NCI-H1105 (cell line): ENCODE measurements around the gene C1orf50.
"Not testable (repeated sequence)": the region's sequence is repeated elsewhere in the genome, so short reads cannot be mapped to it uniquely, and the experiment has no call there.

ENCODE experiments used
- DNase-seq: peaks from one replicate; lab custom pipeline; 2025; lab: John Stamatoyannopoulos, UW

Gene C1orf50

GRCh38 chr1:42766741-42767509, at the start of gene C1orf50, which contains the start of gene P3H1:
C1orf50 (plus strand) TSS chr1:42767249; CDS start chr1:42767312, 63 bp downstream.
P3H1 (minus strand) TSS chr1:42767028; CDS start chr1:42766971, 57 bp downstream.
- DNase-seq: peak; percentile 100

GRCh38 chr1:42720868-42721267, 46.2 kb upstream of the C1orf50 start:
- no peak for DNase-seq

DNA sequence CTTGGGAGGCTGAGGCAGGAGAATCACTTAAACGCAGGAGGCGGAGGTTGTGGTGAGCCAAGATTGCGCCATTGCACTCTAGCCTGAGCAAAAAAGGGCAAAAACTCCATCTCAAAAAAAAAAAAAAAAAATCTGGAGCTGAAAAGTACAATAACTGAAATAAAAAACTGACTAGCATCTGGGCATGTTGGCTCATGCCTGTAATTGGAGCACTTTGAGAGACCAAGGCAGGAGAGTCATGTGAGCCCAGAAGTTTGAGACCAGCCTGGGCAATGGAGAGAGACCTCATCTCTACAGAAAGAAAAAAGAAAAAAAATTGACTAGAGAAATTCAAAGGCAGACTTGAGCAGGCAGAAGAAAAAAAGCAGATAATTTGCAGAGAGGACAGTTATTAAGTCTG, 45.1 kb upstream of the C1orf50 start:
- DNase-seq: no peak

DNA sequence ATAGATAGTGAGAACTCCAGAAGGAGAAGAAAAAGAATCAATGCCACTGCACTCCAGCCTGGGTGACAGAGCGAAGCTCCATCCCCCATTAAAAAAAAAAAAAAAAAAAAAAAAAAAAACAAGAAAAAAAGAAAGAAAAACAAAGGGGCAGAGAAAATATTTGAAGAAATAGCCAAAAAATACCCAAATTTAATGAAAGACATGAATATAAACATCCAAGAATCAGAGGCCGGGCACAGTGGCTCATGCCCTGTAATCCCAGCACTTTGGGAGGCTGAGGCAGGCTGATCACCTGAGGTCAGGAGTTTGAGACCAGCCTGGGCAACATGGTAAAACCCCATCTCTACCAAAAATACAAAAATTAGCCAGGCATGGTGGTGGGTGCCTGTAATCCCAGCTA, 44.6 kb upstream of the C1orf50 start:
- not testable (repeated sequence) for DNase-seq

- no peak for DNase-seq
Measured at GRCh38 chr1:42723511-42723910, 43.5 kb upstream of the C1orf50 start.

DNA sequence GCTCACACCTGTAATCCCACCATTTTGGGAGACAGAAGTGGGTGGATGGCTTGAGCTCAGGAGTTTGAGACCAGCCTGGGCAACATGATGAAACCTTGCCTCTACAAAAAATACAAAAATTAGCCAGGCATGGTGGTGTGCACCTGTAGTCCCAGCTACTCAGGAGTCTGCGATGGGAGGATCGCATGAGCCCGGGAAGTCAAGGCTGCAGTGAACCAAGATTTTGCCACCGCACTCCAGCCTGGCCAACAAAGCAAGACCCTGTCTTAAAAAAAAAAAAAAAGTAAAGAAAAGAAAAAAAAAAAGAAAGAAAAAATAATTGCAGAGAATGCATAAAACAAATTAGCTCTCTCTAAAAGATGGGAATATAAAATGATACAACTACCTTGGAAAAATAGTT, 41.2 kb upstream of the C1orf50 start:
- not testable (repeated sequence) for DNase-seq

- DNase-seq: no peak
Measured at GRCh38 chr1:42730002-42730401, 37.0 kb upstream of the C1orf50 start.

GRCh38 chr1:42730988-42731387, 36.1 kb upstream of the C1orf50 start:
- no peak for DNase-seq

DNA sequence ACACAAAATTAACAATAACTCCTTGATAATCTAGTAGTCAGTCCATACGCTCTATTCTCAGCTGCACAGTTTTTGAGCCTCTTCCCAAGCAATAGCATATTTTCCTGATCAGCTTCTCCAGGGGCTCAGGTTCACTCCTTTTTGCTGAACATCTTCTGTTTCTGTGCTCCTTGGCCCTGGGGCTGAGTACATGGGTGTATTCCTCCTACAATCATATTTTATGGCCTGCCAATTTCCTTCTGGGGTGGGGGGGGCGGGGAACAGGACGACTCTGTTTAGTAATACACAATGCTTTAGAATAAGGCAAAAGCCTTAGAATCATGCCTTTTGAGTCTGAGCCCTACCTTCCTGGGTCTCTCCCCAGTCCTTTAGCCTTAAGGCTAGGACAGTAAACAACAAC, 35.5 kb upstream of the C1orf50 start:
- DNase-seq: no peak

DNA sequence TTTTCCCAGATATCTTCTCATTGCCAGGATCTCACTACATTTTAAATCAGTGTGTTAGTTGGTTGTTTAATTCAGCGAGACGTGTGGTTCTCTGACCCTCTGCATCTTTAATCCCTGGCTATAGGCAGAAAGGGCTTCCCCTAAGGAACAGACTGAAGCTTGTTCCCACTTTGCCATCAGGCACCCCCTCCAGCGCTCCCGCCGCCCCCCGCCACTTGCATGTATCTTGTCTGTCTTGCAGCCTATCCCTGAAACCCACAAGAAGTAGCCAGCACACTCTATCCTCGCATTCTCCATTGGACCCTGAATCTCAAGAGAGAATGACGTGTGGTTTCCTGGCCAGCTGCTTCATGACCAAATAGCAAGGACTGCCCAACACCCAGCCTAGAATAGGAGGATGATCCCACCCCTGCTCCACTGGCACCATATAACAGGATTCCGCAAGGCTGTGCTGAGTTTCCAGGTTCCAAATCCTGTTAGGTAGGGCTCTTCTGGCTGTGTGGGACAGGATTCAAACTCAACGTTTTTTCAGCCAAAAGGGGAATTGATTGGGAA, 34.8 kb upstream of the C1orf50 start:
- DNase-seq: no peak

DNA sequence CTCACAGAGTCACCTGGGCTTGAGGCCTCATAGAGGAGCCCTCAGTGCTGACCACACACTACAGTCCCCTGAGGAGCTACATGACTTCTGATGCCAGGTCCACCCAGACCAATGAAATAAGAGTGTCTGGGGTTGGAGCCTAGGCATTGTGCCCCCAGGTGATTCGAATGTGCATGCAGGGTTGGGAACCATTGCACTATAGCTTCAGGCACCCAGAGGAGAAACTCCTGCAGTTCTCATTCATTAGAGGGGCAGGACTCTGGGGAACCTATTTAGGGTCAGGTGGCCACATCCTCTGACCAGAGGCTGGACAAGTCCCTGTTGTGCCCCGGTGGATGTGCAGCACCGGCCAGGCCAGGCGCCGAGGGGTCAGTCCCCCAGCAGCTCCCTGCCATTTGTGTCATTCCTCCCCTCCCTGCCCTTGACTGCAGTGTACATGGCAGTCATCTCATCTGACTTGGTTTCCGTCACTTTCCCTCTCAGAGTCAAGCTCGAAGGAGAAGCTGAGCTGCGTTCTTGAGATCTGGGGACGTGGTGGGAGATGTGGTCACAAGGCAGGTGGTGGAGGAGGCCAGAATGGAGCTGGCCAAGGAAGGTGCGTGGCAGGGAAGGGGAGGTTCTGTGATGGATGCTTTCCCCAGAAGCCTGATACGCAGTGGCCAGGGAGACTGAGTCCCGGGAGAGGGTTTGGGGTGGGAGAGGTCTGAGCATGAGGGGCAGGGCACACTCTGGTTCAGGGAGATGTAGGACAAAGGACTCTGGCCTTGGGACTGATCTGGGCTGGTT, 33.4 kb upstream of the C1orf50 start:
- no peak for DNase-seq

GRCh38 chr1:42734201-42735035, 32.6 kb upstream of the C1orf50 start:
- DNase-seq: no peak

DNA sequence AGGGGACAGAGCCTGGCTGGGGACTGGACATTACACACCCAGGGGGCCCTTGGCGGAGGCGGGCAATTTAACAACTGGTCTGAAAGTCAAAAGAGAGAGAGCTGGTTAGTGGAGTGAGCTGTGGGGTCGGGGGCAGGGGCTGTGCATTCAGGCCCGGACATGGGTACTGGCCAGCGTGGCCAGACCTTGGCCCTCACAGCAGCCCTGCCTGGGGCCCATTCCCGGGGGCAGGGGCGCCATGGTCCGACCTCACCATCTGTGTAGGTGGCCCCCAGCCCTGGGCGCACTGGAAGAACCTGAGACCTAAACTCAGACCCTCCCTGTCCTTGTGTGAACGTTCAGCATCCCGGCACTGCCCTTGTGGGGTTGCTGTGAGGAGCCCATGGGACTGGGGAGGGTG, 32.0 kb upstream of the C1orf50 start:
- no peak for DNase-seq

- DNase-seq: no peak
Measured at GRCh38 chr1:42735477-42736105, 31.5 kb upstream of the C1orf50 start.

- DNase-seq: no peak
Measured at GRCh38 chr1:42736152-42736551, 30.9 kb upstream of the C1orf50 start.

DNA sequence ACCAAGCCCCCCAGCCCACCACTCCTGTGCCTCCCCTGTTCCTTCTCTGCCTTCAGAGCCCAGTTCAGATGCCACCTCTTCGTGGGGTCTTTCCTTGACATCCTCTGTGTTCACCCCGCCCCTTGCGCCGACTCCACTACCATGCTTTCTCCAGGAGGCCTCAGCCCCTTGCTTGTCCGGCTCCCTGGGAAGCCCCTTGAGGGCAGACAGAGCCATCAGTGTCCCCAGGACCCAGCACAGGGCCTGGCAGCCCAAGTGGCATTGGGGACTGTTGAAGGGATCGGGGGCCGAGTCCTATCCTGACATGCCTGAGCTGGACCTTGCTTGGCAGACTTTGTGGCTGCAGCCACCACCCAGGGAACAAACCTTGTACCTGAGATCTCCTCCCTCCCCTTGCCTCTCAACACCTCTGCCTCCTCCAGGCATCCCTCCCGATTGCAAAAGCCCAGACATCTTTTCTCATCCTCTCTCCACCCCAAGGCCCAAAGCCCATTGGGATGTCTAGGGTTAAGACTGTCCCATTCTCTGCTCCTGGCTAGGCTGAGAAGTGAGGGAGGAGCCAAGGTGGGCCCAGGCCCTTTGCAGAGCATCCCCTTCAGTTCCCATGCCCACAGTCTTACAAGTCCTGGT, 30.4 kb upstream of the C1orf50 start:
- DNase-seq: no peak

GRCh38 chr1:42737257-42737656, 29.8 kb upstream of the C1orf50 start:
- DNase-seq: no peak

- no peak for DNase-seq
Measured at GRCh38 chr1:42737986-42738677, 28.9 kb upstream of the C1orf50 start.

GRCh38 chr1:42738678-42739226, 28.3 kb upstream of the C1orf50 start:
- no peak for DNase-seq
